ENCODE measurements around the gene TACO1. TPM values are rescaled to one million over a fixed set of nuclear protein-coding genes. Genes with fewer than 3 reads are reported as not detected.
A peak's percentile ranks its signal among the peaks of the same experiment; 100 is the strongest.

Gene TACO1
- total and polyA plus RNA-seq, 9 of the 15 experiments (the other 6 are each of a cell fraction or from before 2014, with no cell fraction given) = 10.3 to 41.6 (median 30.9) TPM

DNA sequence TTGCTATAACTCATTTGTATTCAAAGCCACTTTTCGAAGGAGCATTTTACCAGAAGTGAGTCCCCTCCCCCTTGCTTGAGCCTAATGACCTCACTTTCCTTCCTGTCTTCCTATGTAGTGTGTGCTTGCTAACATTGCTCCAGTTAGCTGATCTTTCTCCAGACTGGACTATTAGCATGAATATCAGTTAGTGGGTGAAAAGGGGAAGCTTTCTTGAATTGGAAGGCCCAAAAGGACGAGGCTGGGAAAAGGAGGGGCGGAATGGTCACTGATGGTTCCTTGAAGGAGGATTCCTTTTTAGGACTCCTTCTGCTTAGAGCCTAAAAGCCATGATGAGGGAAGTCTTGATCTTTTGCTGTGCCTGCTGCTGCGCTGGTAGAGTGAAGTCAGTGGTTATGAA, 33.5 kb downstream of the TACO1 start (continued):
- TF ChIP-seq, protein P1, sequence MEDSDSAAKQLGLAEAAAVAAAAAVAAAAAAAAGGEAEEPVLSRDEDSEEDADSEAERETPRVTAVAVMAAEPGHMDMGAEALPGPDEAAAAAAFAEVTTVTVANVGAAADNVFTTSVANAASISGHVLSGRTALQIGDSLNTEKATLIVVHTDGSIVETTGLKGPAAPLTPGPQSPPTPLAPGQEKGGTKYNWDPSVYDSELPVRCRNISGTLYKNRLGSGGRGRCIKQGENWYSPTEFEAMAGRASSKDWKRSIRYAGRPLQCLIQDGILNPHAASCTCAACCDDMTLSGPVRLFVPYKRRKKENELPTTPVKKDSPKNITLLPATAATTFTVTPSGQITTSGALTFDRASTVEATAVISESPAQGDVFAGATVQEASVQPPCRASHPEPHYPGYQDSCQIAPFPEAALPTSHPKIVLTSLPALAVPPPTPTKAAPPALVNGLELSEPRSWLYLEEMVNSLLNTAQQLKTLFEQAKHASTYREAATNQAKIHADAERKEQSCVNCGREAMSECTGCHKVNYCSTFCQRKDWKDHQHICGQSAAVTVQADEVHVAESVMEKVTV (CRISPR knock-in tag; IDR thresholded peaks at IDR 0.05) = no peak
- TF ChIP-seq, protein P2, sequence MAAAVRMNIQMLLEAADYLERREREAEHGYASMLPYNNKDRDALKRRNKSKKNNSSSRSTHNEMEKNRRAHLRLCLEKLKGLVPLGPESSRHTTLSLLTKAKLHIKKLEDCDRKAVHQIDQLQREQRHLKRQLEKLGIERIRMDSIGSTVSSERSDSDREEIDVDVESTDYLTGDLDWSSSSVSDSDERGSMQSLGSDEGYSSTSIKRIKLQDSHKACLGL (CRISPR knock-in tag; IDR thresholded peaks at IDR 0.05; ENCODE audit: borderline replicate concordance, poor library complexity, severe bottlenecking) = no peak
- TF ChIP-seq ZNF551 (CRISPR knock-in tag; IDR thresholded peaks at IDR 0.05) (no peak), MED1 (CRISPR knock-in tag; IDR thresholded peaks at IDR 0.05; ENCODE audit: borderline replicate concordance) (no peak), STAG1 (CRISPR knock-in tag; IDR thresholded peaks at IDR 0.05; ENCODE audit: borderline replicate concordance) (no peak), SRSF3 (IDR thresholded peaks at IDR 0.05; ENCODE audit: insufficient read depth, low read length) (no peak), HOXB6 (CRISPR knock-in tag; IDR thresholded peaks at IDR 0.05; ENCODE audit: borderline replicate concordance) (no peak), POU5F1 (IDR thresholded peaks at IDR 0.05; ENCODE audit: borderline replicate concordance, low read depth, low read length, partially characterized antibody) (no peak), PHF21A (IDR thresholded peaks at IDR 0.05; ENCODE audit: borderline replicate concordance, low read depth) (no peak), JUND (IDR thresholded peaks at IDR 0.05; ENCODE audit: borderline replicate concordance, low read depth, low read length) (peak; percentile 62; the same call in 1 of the 2 replicates), JUND (tag; IDR thresholded peaks at IDR 0.05; ENCODE audit: borderline replicate concordance, low read depth, low read length) (peak; percentile 55; the same call in 1 of the 3 replicates), ZKSCAN1 (IDR thresholded peaks at IDR 0.05; ENCODE audit: low read depth, low read length) (0 out of 2 replicates have a peak, but pooled peaks have one; percentile 9)
- TF ChIP-seq, protein P3, sequence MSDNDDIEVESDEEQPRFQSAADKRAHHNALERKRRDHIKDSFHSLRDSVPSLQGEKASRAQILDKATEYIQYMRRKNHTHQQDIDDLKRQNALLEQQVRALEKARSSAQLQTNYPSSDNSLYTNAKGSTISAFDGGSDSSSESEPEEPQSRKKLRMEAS (CRISPR knock-in tag; IDR thresholded peaks at IDR 0.05) = no peak
- TF ChIP-seq, protein P4, sequence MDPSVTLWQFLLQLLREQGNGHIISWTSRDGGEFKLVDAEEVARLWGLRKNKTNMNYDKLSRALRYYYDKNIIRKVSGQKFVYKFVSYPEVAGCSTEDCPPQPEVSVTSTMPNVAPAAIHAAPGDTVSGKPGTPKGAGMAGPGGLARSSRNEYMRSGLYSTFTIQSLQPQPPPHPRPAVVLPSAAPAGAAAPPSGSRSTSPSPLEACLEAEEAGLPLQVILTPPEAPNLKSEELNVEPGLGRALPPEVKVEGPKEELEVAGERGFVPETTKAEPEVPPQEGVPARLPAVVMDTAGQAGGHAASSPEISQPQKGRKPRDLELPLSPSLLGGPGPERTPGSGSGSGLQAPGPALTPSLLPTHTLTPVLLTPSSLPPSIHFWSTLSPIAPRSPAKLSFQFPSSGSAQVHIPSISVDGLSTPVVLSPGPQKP (CRISPR knock-in tag; IDR thresholded peaks at IDR 0.05) = no peak
- TF ChIP-seq, protein P5, sequence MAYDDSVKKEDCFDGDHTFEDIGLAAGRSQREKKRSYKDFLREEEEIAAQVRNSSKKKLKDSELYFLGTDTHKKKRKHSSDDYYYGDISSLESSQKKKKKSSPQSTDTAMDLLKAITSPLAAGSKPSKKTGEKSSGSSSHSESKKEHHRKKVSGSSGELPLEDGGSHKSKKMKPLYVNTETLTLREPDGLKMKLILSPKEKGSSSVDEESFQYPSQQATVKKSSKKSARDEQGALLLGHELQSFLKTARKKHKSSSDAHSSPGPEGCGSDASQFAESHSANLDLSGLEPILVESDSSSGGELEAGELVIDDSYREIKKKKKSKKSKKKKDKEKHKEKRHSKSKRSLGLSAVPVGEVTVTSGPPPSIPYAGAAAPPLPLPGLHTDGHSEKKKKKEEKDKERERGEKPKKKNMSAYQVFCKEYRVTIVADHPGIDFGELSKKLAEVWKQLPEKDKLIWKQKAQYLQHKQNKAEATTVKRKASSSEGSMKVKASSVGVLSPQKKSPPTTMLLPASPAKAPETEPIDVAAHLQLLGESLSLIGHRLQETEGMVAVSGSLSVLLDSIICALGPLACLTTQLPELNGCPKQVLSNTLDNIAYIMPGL (CRISPR knock-in tag; IDR thresholded peaks at IDR 0.05) = no peak

All from K562 (cell line).